GM19395 (cell line): Measurements from ENCODE around the gene ELK3.

Source experiments
- ATAC-seq: cut with Tn5 transposase; IDR thresholded peaks from one replicate; pipeline ENCODE4 v1.9.1; 2021; ENCODE audit warnings: mild to moderate bottlenecking, moderate library complexity; ENCODE audit not compliant: unreplicated experiment

The ELK3 gene

DNA sequence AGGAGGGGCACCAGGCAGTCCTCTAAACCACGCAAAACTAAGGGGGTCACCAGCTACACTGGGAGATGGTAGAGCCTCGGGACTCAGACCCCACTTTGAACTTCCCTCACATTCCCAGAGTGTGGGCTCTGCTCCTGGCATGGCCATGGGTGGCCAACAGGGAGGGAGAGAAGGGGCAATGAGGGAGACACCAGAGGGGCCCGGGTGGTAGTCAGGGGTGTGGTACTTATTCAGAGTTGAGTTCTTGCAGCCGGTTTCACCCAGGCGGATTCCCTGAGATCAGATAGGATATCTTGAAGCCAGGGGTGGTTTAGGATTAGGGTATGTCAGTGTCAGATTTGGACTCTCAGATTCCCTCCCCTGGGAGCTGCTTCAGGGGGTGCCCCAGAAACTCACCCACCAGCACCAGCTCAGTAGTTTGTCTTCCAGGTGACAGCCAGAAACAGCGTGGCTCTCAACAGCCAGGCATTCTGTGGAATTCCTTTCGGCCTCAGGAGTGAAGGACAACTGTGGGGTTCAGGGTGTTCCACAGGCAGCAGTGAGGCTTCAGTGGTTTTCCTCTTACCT is 56.0 kb downstream of the ELK3 start:
- no peak for ATAC-seq

DNA sequence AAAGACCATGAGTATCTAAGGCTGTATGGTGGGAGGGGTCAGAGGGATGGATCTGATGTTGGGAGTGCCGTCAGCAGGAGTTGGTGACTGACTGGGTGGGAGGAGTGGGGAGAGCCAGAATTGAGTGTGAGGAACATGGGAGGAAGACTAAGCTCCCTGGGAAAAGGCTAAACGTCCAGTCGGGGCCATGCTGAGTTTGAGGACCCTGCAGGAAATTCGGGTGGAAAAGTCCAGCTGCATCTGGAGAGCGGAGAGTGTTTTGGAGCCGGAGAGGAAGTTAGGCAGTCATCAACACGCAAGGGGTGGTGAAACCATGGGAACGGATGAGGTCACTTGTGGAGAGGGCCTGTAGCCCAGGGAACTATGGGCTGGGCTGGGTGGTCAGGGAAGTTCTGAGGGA is 60.9 kb downstream of the ELK3 start:
- no peak for ATAC-seq

DNA sequence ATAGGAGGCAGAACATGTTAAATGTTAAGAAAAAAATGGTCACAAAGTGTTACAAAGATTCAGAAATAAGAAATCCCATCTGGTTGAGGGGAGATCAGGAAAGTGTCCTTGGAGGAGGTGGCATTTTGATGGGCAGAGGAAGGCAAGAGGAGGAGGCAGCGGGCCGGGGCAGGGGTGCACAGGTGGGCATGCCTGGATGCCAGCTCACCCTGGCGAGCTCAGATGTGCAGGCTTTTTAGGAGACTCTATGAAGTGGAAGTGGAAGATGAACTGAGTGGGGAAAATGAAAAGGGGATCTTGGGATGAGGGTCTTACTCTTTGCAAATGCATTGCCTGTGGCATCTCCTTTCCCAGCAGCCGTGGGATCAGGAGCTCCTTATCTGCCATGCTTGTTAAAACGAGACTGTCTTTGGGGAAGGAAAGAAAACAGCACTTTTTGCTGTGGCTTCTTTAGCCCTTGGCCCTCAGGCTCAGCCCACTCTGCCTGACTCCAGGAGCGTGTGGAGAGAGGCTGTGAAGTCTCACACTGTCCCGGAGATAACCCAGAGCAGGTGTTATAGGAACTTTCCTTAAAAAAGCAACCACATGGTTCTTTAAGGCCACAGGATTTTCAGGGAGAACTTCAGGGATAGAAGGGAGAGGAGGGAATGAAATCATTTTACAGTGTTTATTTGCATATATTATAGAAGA is 62.6 kb downstream of the ELK3 start:
- ATAC-seq, result no peak

DNA sequence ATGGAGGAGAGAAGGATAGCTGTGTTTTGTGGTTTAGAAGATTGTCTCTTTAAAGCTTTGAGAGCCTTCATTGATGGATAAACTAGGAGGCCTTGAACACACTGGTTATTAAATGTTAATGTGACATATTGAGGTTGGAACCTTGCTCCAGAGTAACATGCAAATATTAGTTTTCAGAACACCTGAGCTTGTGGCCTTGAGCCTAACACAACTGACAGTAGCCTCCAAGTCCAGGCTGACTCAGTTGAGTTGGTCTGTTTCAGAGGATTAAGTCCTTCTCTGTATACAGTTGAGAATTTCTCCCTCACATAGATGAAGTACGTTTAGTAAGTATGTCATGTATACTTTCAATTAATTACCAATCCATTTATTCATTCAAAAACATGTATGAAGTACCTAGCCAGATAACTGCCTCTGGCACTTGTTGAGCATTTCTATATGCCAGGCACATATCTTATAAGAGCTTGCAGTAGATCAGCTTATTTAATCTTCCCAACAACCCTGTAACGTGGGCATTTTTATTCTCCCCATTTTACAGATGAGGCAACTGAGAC is 63.5 kb downstream of the ELK3 start:
- no peak for ATAC-seq

DNA sequence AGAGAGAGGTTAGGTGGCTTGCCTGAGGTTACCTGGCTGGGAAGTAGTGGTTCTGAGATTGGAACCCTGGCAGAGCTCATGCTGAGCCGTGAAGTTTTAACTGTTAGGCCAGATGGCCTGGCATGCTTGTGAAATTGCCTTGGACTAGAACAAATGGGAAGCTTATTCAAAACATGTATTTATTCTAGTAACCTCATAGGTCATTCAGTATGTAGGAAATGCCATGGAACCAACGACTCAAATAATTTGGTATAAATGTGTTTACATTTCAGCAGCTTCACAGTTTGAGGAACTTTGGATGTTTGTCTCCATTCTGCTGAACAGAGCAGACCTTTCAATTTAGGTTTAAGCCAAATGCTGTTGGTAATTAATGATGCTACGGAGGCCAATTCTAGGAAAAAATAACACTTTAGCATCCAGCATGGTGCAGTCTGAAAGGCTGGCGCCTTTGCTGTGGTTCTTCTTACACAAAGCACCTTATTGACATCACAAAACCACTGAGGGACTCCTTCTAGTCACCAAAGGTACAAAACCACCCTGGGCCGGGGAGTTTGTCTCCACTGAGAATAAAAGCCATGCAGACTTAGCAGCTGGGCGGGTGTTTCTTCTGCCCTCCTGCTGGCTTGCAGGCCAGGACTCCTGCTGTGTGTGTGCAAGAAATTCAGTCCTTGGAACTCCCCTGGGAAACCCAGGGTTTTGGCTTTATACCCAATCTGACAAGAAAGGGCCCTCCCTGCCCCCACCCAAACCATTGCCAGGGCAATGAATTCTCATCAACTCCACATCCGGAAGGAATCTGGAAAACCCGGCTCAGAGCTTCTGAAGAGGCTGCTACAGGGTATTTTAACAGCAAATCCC is 64.2 kb downstream of the ELK3 start:
- no peak for ATAC-seq

- no peak for ATAC-seq
Measured at GRCh38 chr12:96260231-96260630, 66.1 kb downstream of the ELK3 start.

GRCh38 chr12:96260644-96261043 is 66.5 kb downstream of the ELK3 start:
- no peak for ATAC-seq

DNA sequence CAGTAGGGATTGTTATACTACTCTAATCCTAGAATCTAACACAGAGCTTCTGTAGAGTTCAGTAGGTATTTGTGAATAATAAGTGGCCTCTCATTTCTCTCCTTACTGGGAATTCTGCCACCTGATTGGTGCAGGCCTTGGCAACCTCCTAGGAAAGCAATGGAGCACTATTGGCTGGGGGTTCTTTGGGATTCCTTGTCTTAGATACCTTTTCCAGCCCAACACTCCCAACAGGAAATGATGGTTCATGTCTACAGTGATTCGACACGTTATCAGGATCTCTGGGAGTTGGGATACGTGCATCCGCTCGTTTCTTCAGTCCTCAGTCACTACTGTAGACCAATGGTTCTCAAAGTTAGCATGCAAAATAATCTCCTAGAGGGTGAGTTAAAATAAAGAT is 67.4 kb downstream of the ELK3 start:
- ATAC-seq, result no peak

GRCh38 chr12:96263449-96263902 is 69.3 kb downstream of the ELK3 start:
- no peak for ATAC-seq

DNA sequence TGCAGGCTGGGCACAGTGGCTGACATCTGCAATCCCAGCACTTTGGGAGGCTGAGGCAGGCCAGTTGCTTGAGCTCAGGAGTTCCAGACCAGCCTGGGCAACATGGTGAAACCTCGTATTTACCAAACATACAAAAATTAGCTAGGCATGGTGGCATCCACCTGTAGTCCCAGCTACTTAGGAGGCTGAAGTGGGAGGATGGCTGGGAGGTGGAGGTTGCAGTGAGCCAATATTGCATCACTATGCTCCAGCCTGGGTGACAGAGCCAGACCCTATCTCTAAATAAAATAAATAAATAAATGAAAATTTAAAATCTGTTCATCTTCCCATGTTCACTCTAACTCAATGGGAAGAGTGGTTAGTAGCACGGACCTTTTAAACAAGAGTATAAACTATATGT is 71.2 kb downstream of the ELK3 start:
- no peak for ATAC-seq

DNA sequence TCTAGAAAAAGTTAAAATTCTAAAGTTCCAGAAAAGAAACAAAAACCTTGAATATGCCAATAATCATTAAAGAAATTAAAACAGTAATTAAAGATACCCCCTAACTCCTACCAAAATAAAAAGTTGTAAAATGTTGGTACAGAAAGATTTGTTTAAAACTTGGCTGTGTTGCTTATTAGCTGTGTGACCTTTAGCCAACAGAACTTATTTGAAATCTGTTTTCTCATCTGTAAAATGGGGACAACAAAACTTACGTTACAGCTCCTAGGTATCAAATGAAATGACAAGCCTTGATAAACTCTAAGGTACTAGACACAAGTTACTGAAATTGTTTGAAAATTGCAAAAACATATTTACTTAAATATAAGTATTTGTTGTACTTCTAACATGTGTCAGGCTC is 71.7 kb downstream of the ELK3 start:
- no peak for ATAC-seq

- no peak for ATAC-seq
Measured at GRCh38 chr12:96266238-96266637, 72.1 kb downstream of the ELK3 start.

- no peak for ATAC-seq
Measured at GRCh38 chr12:96271469-96272199, 77.5 kb downstream of the ELK3 start.

DNA sequence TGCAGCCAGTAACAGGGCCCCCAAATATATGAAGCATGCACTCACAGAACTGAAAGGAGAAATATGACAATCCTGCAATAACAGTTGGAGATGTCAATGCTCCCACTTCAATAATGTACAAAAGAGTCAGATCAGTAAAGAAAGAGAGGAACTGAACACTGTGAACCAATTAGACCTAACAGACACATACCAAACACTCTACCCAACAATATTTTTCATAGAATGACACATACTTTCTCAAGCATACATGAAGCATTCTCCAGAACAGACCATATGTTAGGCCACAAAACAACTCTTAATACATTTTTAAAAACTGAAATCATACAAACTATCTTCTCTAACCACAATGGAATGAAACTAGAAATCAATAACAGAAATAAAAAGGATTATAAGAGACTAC is 80.2 kb downstream of the ELK3 start:
- peak; percentile 86 for ATAC-seq

- ATAC-seq, result no peak
Measured at GRCh38 chr12:96285158-96285557, 91.0 kb downstream of the ELK3 start.

GRCh38 chr12:96289067-96289466 is 94.9 kb downstream of the ELK3 start:
- no peak for ATAC-seq

GRCh38 chr12:96293093-96293492 is 98.9 kb downstream of the ELK3 start:
- no peak for ATAC-seq

DNA sequence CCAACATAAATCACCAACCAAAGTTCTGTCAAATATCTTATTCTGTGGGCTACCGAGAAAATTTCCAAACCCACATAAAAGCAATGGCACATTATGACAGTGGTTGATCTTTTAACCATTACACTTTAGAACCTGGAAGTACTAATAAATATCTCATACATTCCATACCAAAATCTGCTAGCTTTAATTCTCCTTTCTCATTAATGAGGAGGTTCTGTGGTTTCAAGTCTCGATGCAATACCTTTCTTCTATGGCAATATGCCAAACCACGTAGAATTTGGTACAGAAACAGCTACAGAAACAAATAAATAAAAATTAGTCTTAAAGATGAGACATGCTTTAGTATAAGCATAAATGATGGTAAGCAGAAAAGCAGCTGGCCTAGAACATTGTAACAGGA is 100.7 kb downstream of the ELK3 start:
- ATAC-seq, result no peak

DNA sequence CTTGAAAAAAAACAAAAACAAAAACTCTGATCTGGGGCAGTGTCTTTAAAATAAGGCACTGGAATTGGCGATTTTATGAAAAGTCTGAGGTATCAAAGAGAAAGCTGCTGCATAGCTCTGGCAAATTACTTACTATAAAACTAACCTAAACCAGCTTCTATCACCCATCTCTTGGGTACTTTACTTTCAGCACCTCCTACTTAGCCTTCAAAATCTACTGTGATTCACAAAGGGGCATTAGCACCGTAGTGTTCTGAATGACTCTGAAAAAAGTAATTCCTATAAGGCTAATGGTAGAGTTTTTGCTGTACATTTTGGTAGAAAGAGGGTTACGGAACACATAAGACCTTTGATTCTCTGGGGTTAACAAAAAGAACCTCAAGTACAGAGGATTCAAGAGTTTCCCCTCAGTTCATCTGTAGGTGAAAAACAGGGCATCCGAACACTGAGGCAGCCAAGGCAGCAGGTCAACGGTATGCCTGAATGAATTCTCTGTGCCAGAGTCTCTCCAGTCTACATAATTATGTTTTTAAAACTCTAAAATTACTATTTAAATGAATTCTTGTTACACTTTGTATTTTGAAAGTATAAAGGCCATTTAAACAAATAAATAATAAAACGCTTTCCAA is 101.5 kb downstream of the ELK3 start:
- no peak for ATAC-seq

DNA sequence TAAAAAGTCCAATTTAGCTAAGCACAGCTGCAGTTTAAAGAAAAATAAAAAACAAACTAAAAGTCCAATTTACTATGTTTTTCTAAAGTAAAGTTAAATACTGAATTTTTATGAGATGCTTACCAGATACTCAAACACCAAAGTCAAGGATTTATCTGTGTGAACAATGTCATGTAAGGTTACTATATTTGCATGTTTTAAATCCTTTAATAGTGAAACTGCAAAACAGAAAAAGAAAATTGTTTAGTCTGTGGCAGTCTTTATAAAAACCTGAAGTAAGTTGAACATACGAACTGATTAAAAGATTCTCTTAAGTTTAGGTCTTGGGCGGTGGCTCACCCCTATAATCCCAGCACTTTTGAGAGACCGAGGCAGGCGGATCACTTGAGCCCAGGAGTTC is 103.3 kb downstream of the ELK3 start:
- no peak for ATAC-seq

DNA sequence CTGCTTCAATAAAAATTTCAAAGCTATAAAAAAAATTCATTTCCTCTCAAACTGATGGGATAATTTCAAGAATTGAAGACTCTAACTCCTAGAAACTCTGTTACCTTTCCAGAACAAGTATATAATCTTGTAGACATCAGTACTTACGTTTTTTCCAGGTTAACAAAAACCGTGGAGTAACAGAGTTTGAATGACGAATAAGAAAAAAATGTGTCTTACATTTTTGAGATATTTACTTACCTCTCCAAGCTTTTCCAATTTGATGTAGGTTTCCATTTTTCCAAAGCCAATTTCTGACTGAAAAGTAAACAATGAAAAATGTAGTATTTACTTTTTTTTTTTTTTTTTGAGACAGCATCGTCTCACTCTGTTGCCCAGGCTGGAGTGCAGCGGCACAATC is 105.9 kb downstream of the ELK3 start:
- ATAC-seq, result no peak
